ENCODE measurements around the gene PDE4A. TPM values are rescaled to one million over a fixed set of nuclear protein-coding genes. Genes with fewer than 3 reads are reported as not detected.

PDE4A gene
- total RNA-seq, 1 donor, result 5.1 TPM

- DNase-seq (ENCODE audit: insufficient read length, low spot score, missing footprints), result peak; percentile 92
- Histone ChIP-seq H3K79me2 (ENCODE audit: insufficient read depth, low read length) (no peaks in the 10 kb centered on the region), H4K20me1 (ENCODE audit: insufficient read depth, low read length) (peaks cover 8% of the 10 kb centered on the region), H2AFZ (ENCODE audit: low read length) (no peak overlapping the region), H3K36me3 (ENCODE audit: insufficient read depth, low read length) (no peaks in the 10 kb centered on the region), H3K4me3 (ENCODE audit: insufficient read depth, low read length) (no peak overlapping the region), H3K27me3 (ENCODE audit: insufficient read depth, low read length) (peaks cover 52% of the 10 kb centered on the region), H3K4me2 (ENCODE audit: insufficient read depth, low read length) (no peak overlapping the region), H3K4me1 (ENCODE audit: insufficient read depth, low read length) (peaks cover 33% of the 10 kb centered on the region), H3K27ac (ENCODE audit: low read depth, low read length) (no peak overlapping the region), H3K9me3 (ENCODE audit: low read depth, low read length) (no peaks in the 10 kb centered on the region)
- TF ChIP-seq CTCF (IDR thresholded peaks at IDR 0.05; ENCODE audit: extremely low read depth, low read depth, low read length), result no peak
Observed at GRCh38 chr19:10422846-10423245, 2.5 kb downstream of the PDE4A start.

GRCh38 chr19:10424011-10424637, 3.8 kb downstream of the PDE4A start:
- Histone ChIP-seq H3K4me2 (ENCODE audit: insufficient read depth, low read length) (peak overlapping the region; percentile 80), H3K27me3 (ENCODE audit: insufficient read depth, low read length) (peaks cover 42% of the 10 kb centered on the region), H3K4me3 (ENCODE audit: insufficient read depth, low read length) (peak overlapping the region; percentile 63), H3K79me2 (ENCODE audit: insufficient read depth, low read length) (no peaks in the 10 kb centered on the region), H2AFZ (ENCODE audit: low read length) (peak overlapping the region; percentile 56), H3K27ac (ENCODE audit: low read depth, low read length) (no peak overlapping the region), H3K4me1 (ENCODE audit: insufficient read depth, low read length) (peaks cover 21% of the 10 kb centered on the region), H3K36me3 (ENCODE audit: insufficient read depth, low read length) (no peaks in the 10 kb centered on the region), H3K9me3 (ENCODE audit: low read depth, low read length) (no peaks in the 10 kb centered on the region), H4K20me1 (ENCODE audit: insufficient read depth, low read length) (peaks cover 8% of the 10 kb centered on the region)
- DNase-seq (ENCODE audit: insufficient read length, low spot score, missing footprints), result peak; percentile 99
- TF ChIP-seq CTCF (IDR thresholded peaks at IDR 0.05; ENCODE audit: extremely low read depth, low read depth, low read length), result peak; percentile 77

GRCh38 chr19:10427169-10427568, 6.8 kb downstream of the PDE4A start:
- H3K27ac ChIP-seq (ENCODE audit: low read depth, low read length), result no peak overlapping the region
- DNase-seq (ENCODE audit: insufficient read length, low spot score, missing footprints), result no peak
- no peak overlapping the region for H3K4me3 ChIP-seq (ENCODE audit: insufficient read depth, low read length)
- H3K27me3 ChIP-seq (ENCODE audit: insufficient read depth, low read length), result peaks cover 23% of the 10 kb centered on the region
- no peaks in the 10 kb centered on the region for H3K9me3 ChIP-seq (ENCODE audit: low read depth, low read length)
- H3K79me2 ChIP-seq (ENCODE audit: insufficient read depth, low read length), result no peaks in the 10 kb centered on the region
- no peaks in the 10 kb centered on the region for H3K36me3 ChIP-seq (ENCODE audit: insufficient read depth, low read length)
- H4K20me1 ChIP-seq (ENCODE audit: insufficient read depth, low read length), result peaks cover 1% of the 10 kb centered on the region
- no peak for TF ChIP-seq CTCF (IDR thresholded peaks at IDR 0.05; ENCODE audit: extremely low read depth, low read depth, low read length)
- H2AFZ ChIP-seq (ENCODE audit: low read length), result no peak overlapping the region
- no peak overlapping the region for H3K4me2 ChIP-seq (ENCODE audit: insufficient read depth, low read length)
- H3K4me1 ChIP-seq (ENCODE audit: insufficient read depth, low read length), result peaks cover 21% of the 10 kb centered on the region

- no peaks in the 10 kb centered on the region for H3K36me3 ChIP-seq (ENCODE audit: insufficient read depth, low read length)
- H3K4me2 ChIP-seq (ENCODE audit: insufficient read depth, low read length), result no peak overlapping the region
- DNase-seq (ENCODE audit: insufficient read length, low spot score, missing footprints), result no peak
- H3K27me3 ChIP-seq (ENCODE audit: insufficient read depth, low read length), result peaks cover 13% of the 10 kb centered on the region
- no peak overlapping the region for H2AFZ ChIP-seq (ENCODE audit: low read length)
- no peak overlapping the region for H3K4me3 ChIP-seq (ENCODE audit: insufficient read depth, low read length)
- no peak for TF ChIP-seq CTCF (IDR thresholded peaks at IDR 0.05; ENCODE audit: extremely low read depth, low read depth, low read length)
- H3K9me3 ChIP-seq (ENCODE audit: low read depth, low read length), result no peaks in the 10 kb centered on the region
- peaks cover 20% of the 10 kb centered on the region for H3K4me1 ChIP-seq (ENCODE audit: insufficient read depth, low read length)
- no peak overlapping the region for H3K27ac ChIP-seq (ENCODE audit: low read depth, low read length)
- H3K79me2 ChIP-seq (ENCODE audit: insufficient read depth, low read length), result no peaks in the 10 kb centered on the region
- no peaks in the 10 kb centered on the region for H4K20me1 ChIP-seq (ENCODE audit: insufficient read depth, low read length)
Observed at GRCh38 chr19:10428996-10429381, 8.7 kb downstream of the PDE4A start.

All from osteoblast (primary cell).